C4-2B (cell line): ENCODE results near the gene BABAM2.
"Not testable (repeated sequence)": the region's sequence is repeated elsewhere in the genome, so short reads cannot be mapped to it uniquely, and the experiment has no call there.

ENCODE experiments used
- H3K27ac ChIP-seq: fragments of 450-650 bp; 2 replicates; pipeline ENCODE4 v1.5.1; 2017
- CTCF ChIP-seq: fragments of 450-650 bp; conservative IDR thresholded peaks from 2 replicates; pipeline ENCODE4 v1.5.1; 2017; ENCODE audit warnings: mild to moderate bottlenecking
- ZFX ChIP-seq: fragments of 450-650 bp; IDR thresholded peaks from 2 replicates; pipeline ENCODE4 v1.6.1; 2017

Gene BABAM2

GRCh38 chr2:28369358-28369757 lies 478.8 kb downstream of the BABAM2 start:
- no peak for TF ChIP-seq ZFX
- TF ChIP-seq CTCF = no peak
- H3K27ac ChIP-seq = no peak overlapping the region

- TF ChIP-seq ZFX = no peak
- no peak for TF ChIP-seq CTCF
These were observed 479.8 kb downstream of the BABAM2 start for GRCh38 chr2:28370354-28370753.

GRCh38 chr2:28371728-28372127 lies 481.2 kb downstream of the BABAM2 start:
- H3K27ac ChIP-seq = not testable (repeated sequence)

More at GRCh38 chr2:28370354-28370753, 479.8 kb downstream of the BABAM2 start:
- no peak overlapping the region for H3K27ac ChIP-seq

- TF ChIP-seq CTCF (no peak), ZFX (no peak)
- no peak overlapping the region for H3K27ac ChIP-seq
These were observed 483.3 kb downstream of the BABAM2 start for GRCh38 chr2:28373854-28374253.

- H3K27ac ChIP-seq = no peak overlapping the region
- no peak for TF ChIP-seq ZFX
- no peak for TF ChIP-seq CTCF
These were observed 483.8 kb downstream of the BABAM2 start for GRCh38 chr2:28374331-28374730.

GRCh38 chr2:28375236-28375635 lies 484.7 kb downstream of the BABAM2 start:
- no peak overlapping the region for H3K27ac ChIP-seq
- TF ChIP-seq CTCF (no peak), ZFX (no peak)

- TF ChIP-seq ZFX = no peak
- no peak for TF ChIP-seq CTCF
- no peak overlapping the region for H3K27ac ChIP-seq
These were observed 485.5 kb downstream of the BABAM2 start for GRCh38 chr2:28375742-28376631.
